ENCODE data around the gene IQSEC1.

Gene IQSEC1

GRCh38 chr3:12897381-12898289 lies 175.6 kb downstream of the IQSEC1 start:
- no peak overlapping the region for H3K4me3 Mint-ChIP-seq
- H3K36me3 Mint-ChIP-seq (ENCODE audit: low read depth) = peaks cover 16% of the 10 kb centered on the region
- no peaks in the 10 kb centered on the region for H3K9me3 Mint-ChIP-seq
- no peak overlapping the region for H3K27ac Mint-ChIP-seq
- peaks cover 1% of the 10 kb centered on the region for H3K4me1 Mint-ChIP-seq (ENCODE audit: low read depth)
- no peaks in the 10 kb centered on the region for H3K27me3 Mint-ChIP-seq (ENCODE audit: low read depth)

DNA sequence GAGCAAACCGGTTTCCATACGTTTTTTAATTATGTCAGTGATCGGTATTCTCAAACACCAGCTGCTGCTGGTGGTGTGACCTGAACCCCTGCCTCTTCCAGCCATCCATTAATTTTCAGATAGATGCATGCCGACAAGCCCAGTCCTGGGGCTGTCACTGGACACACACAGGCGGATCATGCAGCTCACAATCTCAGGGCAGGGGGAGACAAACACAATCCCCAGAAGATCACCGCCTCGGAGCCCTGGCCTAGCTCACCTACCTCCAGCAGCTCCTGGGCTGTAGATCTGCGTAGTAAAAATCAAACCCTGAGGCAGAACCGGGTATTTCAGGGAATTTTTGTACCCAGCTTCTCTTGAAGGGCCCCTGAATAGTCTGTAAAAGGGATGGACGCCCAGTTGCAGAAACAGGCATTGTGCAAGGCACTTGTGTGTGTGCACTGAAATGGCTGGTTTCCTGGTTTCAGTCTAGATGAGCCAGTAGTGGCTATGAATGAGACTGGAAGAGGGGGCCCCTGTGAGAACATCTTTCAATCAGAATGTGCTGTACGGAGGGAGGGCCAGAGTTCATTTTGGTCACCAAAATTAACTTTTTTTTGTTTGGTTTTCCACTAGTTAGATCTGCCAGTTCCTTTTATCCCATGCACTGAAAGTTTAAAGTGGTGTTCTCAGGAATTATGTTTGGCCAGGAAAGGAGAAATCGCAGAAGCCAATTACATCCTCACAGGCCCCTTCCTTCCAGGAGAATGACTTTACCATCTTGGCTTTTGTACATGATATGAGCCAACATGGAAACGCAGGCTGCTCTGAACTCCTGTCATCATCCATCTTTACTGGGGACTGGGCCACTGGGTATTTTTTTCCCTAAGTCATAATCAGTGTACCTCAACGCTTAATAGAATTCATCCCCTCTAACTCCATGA lies 176.9 kb downstream of the IQSEC1 start:
- Mint-ChIP-seq H3K4me1 (ENCODE audit: low read depth) (peaks cover 5% of the 10 kb centered on the region), H3K27me3 (ENCODE audit: low read depth) (peaks cover 5% of the 10 kb centered on the region), H3K27ac (no peak overlapping the region), H3K9me3 (no peaks in the 10 kb centered on the region), H3K4me3 (no peak overlapping the region), H3K36me3 (ENCODE audit: low read depth) (peaks cover 11% of the 10 kb centered on the region)

DNA sequence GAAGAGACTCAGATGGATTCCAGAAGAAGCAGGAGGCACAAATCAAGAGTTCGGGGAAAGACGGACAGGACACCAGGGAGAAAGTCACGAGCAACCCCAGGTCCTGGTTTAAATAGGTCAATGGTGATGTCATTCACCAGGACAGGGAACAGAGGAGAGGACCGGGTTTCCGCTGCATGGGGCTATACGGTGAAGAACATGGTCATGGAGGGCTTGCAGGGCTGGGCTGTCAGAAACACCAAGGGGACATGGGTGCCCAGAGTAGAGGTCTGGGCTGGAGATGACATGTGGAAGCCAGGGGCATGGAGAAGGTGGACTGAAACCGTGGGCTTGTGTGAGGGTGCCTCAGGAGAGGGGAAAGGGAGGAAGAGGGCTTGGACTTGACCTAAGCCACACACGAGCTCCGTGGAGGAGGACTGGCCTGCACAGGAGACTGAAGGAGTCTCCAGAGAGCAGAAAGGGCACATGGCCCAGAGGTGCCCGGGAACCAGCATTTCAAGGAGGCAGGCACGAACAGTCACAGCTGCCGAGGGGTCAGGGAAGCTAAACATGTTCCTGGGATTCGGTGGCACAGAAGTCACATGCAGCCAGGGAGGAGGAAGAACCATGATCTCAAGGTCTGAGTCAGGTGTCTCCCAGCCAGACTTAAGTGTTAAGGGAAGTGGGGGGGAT lies 177.7 kb downstream of the IQSEC1 start:
- peaks cover 9% of the 10 kb centered on the region for H3K36me3 Mint-ChIP-seq (ENCODE audit: low read depth)
- H3K27me3 Mint-ChIP-seq (ENCODE audit: low read depth) = peaks cover 11% of the 10 kb centered on the region
- no peak overlapping the region for H3K27ac Mint-ChIP-seq
- H3K4me3 Mint-ChIP-seq = no peak overlapping the region
- H3K4me1 Mint-ChIP-seq (ENCODE audit: low read depth) = peaks cover 5% of the 10 kb centered on the region
- no peaks in the 10 kb centered on the region for H3K9me3 Mint-ChIP-seq

GRCh38 chr3:12894629-12895028 lies 178.6 kb downstream of the IQSEC1 start:
- Mint-ChIP-seq H3K27ac (no peak overlapping the region), H3K9me3 (no peaks in the 10 kb centered on the region), H3K36me3 (ENCODE audit: low read depth) (peaks cover 5% of the 10 kb centered on the region), H3K4me1 (ENCODE audit: low read depth) (peaks cover 5% of the 10 kb centered on the region), H3K4me3 (no peak overlapping the region), H3K27me3 (ENCODE audit: low read depth) (peaks cover 19% of the 10 kb centered on the region)

- H3K4me3 Mint-ChIP-seq = no peak overlapping the region
- H3K9me3 Mint-ChIP-seq = no peaks in the 10 kb centered on the region
- H3K27ac Mint-ChIP-seq = no peak overlapping the region
- H3K27me3 Mint-ChIP-seq (ENCODE audit: low read depth) = peaks cover 21% of the 10 kb centered on the region
- H3K4me1 Mint-ChIP-seq (ENCODE audit: low read depth) = peaks cover 5% of the 10 kb centered on the region
- peaks cover 3% of the 10 kb centered on the region for H3K36me3 Mint-ChIP-seq (ENCODE audit: low read depth)
These were observed 179.4 kb downstream of the IQSEC1 start for GRCh38 chr3:12893852-12894251.

GRCh38 chr3:12893247-12893646 lies 180.0 kb downstream of the IQSEC1 start:
- Mint-ChIP-seq H3K27me3 (ENCODE audit: low read depth) (peaks cover 21% of the 10 kb centered on the region), H3K9me3 (no peaks in the 10 kb centered on the region), H3K4me3 (no peak overlapping the region), H3K27ac (no peak overlapping the region), H3K4me1 (ENCODE audit: low read depth) (peaks cover 5% of the 10 kb centered on the region), H3K36me3 (ENCODE audit: low read depth) (no peaks in the 10 kb centered on the region)

DNA sequence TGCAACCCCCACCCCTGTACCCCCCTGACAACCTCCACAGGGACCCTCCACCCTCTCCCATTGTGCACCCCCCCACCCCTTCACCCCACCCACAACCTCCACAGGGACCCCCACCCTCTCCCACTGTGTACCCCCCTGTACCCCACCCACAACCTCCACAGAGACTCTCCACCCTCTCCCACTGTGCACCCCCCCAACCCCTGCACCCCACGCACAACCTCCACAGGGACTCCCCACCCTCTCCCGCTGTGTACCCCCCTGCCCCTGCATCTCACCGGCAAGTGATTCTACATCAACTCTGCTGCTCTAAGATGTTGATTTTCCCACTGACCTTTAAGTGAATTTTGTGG lies 180.4 kb downstream of the IQSEC1 start:
- Mint-ChIP-seq H3K4me1 (ENCODE audit: low read depth) (peaks cover 5% of the 10 kb centered on the region), H3K36me3 (ENCODE audit: low read depth) (no peaks in the 10 kb centered on the region), H3K27me3 (ENCODE audit: low read depth) (peaks cover 24% of the 10 kb centered on the region), H3K9me3 (no peaks in the 10 kb centered on the region), H3K4me3 (no peak overlapping the region), H3K27ac (no peak overlapping the region)

GRCh38 chr3:12891985-12892839 lies 181.0 kb downstream of the IQSEC1 start:
- H3K4me3 Mint-ChIP-seq = no peak overlapping the region
- H3K36me3 Mint-ChIP-seq (ENCODE audit: low read depth) = no peaks in the 10 kb centered on the region
- no peak overlapping the region for H3K27ac Mint-ChIP-seq
- H3K9me3 Mint-ChIP-seq = no peaks in the 10 kb centered on the region
- H3K27me3 Mint-ChIP-seq (ENCODE audit: low read depth) = peaks cover 30% of the 10 kb centered on the region
- peaks cover 5% of the 10 kb centered on the region for H3K4me1 Mint-ChIP-seq (ENCODE audit: low read depth)

DNA sequence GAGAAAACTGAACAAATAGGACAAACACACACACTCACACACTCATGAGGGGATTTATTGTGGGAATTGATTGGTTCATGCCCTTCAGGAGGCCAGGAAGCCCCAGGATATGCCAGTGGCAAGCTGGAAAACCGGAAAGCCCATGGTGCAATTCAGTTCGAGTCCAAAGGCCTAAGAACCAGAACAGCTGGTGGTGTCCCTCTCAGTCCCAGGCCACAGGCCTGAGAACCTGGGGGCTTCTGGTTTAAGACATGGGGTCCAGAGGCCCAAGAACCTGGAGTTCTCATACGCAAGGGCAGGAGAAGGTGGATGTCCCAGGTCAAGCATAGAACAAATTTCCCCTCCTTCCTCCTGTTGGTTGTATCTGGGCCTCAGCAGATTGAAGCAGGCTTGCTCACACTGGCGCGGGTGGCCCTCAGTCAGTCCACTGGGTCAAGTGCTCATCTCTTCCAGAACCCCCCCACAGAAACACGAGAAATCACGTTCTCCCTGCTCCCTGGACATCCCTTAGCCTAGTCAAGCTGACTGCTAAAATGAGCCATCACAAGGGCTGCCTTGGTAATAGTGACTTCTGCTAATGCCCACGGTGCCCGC lies 181.7 kb downstream of the IQSEC1 start:
- Mint-ChIP-seq H3K9me3 (no peaks in the 10 kb centered on the region), H3K36me3 (ENCODE audit: low read depth) (no peaks in the 10 kb centered on the region), H3K4me1 (ENCODE audit: low read depth) (peaks cover 7% of the 10 kb centered on the region), H3K4me3 (no peak overlapping the region), H3K27ac (no peak overlapping the region), H3K27me3 (ENCODE audit: low read depth) (peaks cover 37% of the 10 kb centered on the region)

DNA sequence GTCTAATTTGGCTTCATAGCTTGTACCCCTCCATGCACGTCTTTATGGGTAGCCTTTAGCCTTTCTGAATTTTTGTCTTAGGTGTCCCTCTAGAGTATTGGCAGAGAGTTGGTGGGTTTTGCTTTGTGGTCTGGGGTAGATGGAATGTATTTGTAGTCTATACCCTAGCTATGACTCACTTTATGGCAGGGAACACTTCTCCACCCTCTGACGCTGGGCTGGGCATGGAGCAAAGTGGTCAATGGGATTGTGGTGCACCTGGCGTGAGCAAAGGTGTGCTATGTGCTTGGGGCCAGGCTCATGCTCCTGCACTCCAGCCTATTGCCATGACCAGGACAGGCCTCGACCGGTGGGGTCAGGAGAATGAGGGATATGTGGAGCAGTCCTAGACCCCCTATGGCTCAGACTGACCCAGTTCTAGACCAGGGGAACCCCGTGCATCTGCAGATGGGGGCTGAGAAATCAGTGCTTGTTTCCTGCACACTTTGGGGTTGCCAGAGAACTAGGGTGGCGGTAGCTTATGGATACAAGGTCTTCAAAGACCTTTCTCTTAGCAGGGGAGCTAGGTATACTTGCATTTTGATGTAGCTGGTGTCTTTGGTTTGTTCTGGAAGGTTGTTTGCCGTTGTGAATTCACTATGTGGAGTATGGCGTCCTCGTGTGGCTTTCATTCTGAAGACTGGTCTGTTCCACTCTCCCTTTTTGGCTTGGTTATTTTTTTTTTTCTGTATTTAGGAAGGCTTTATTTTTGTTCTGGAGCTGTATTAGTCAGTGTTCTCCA lies 182.4 kb downstream of the IQSEC1 start:
- Mint-ChIP-seq H3K4me3 (no peak overlapping the region), H3K9me3 (no peaks in the 10 kb centered on the region), H3K36me3 (ENCODE audit: low read depth) (no peaks in the 10 kb centered on the region), H3K27me3 (ENCODE audit: low read depth) (peaks cover 44% of the 10 kb centered on the region), H3K27ac (no peak overlapping the region), H3K4me1 (ENCODE audit: low read depth) (peaks cover 13% of the 10 kb centered on the region)

GRCh38 chr3:12886736-12887135 lies 186.5 kb downstream of the IQSEC1 start:
- peaks cover 48% of the 10 kb centered on the region for H3K27me3 Mint-ChIP-seq (ENCODE audit: low read depth)
- H3K4me1 Mint-ChIP-seq (ENCODE audit: low read depth) = peaks cover 10% of the 10 kb centered on the region
- H3K9me3 Mint-ChIP-seq = no peaks in the 10 kb centered on the region
- H3K27ac Mint-ChIP-seq = no peak overlapping the region
- H3K36me3 Mint-ChIP-seq (ENCODE audit: low read depth) = no peaks in the 10 kb centered on the region
- H3K4me3 Mint-ChIP-seq = no peak overlapping the region

- H3K36me3 Mint-ChIP-seq (ENCODE audit: low read depth) = no peaks in the 10 kb centered on the region
- no peak overlapping the region for H3K4me3 Mint-ChIP-seq
- H3K9me3 Mint-ChIP-seq = no peaks in the 10 kb centered on the region
- H3K27me3 Mint-ChIP-seq (ENCODE audit: low read depth) = peaks cover 49% of the 10 kb centered on the region
- H3K27ac Mint-ChIP-seq = no peak overlapping the region
- peaks cover 9% of the 10 kb centered on the region for H3K4me1 Mint-ChIP-seq (ENCODE audit: low read depth)
These were observed 187.0 kb downstream of the IQSEC1 start for GRCh38 chr3:12886106-12886679.

DNA sequence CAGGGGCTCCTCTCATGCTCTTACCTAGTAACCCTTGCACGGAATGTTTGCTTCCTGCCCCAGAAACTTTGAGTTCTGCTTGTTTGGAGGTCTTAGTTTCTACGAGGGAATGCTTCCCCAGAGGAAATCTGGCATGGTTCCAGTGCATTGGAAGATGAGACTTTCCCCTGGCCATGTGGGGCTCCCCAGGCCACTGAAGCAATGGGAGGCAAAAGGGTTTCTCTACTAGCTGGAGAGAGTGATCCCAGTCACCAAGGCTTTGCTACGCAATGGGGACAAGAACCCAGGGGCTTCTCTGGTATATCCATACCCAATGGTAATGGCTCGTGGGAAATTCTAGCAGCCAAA lies 187.7 kb downstream of the IQSEC1 start:
- Mint-ChIP-seq H3K36me3 (ENCODE audit: low read depth) (no peaks in the 10 kb centered on the region), H3K9me3 (no peaks in the 10 kb centered on the region), H3K27ac (no peak overlapping the region), H3K4me1 (ENCODE audit: low read depth) (peaks cover 9% of the 10 kb centered on the region), H3K4me3 (no peak overlapping the region), H3K27me3 (ENCODE audit: low read depth) (peaks cover 45% of the 10 kb centered on the region)
